OCI-LY3 (cell line): ENCODE results near the gene PROS1.

Experiments used
- H2AFZ ChIP-seq: fragments of 200-600, 300-600 bp; shearing (Covaris generic); 2 replicates; pipeline ENCODE4 v1.6.0; 2014; ENCODE audit warnings: antibody characterized with exemption, low read depth, low read length
- H3K27ac ChIP-seq: fragments of 200-600, 300-600 bp; sonication (generic); 2 replicates; pipeline ENCODE4 v1.5.1; 2014; ENCODE audit warnings: mild to moderate bottlenecking, low read length, moderate library complexity, mixed read lengths
- H3K27me3 ChIP-seq: fragments of 200-600, 300-600 bp; sonication (generic); 2 replicates; pipeline ENCODE4 v1.6.1; 2014; ENCODE audit warnings: low read depth, low read length, mixed read lengths
- H3K36me3 ChIP-seq: fragments of 200-600, 300-600 bp; sonication (generic); replicated peaks from 2 replicates; pipeline ENCODE3; 2014; ENCODE audit warnings: low read depth, low read length, mixed read lengths
- H3K4me1 ChIP-seq: fragments of 300-600, 200-600 bp; sonication (generic); 2 replicates; pipeline ENCODE4 v1.6.1; 2014; ENCODE audit warnings: low read length, mixed read lengths
- H3K4me2 ChIP-seq: fragments of 200-600, 300-600 bp; sonication (generic); 2 replicates; pipeline ENCODE4 v1.6.1; 2014; ENCODE audit warnings: low read length, mixed read lengths
- H3K4me3 ChIP-seq: fragments of 300-600, 200-600 bp; sonication (generic); 2 replicates; pipeline ENCODE4 v1.5.1; 2014; ENCODE audit warnings: antibody characterized with exemption, mild to moderate bottlenecking, low read length, moderate library complexity
- H3K79me2 ChIP-seq: fragments of 300-600, 200-600 bp; shearing (Covaris generic); 2 replicates; pipeline ENCODE4 v1.6.1; 2014; ENCODE audit warnings: mild to moderate bottlenecking, low read length, mixed read lengths
- H3K9ac ChIP-seq: fragments of 300-600, 200-600 bp; shearing (Covaris generic); 2 replicates; pipeline ENCODE4 v1.6.0; 2014; ENCODE audit warnings: mild to moderate bottlenecking, low read length, moderate library complexity
- H3K9me3 ChIP-seq: fragments of 200-600, 300-600 bp; shearing (Covaris generic); 2 replicates; pipeline ENCODE4 v1.6.1; 2014; ENCODE audit warnings: low read length, mixed read lengths; ENCODE audit not compliant: insufficient read depth
- H4K20me1 ChIP-seq: fragments of 200-600, 300-600 bp; sonication (generic); 2 replicates; pipeline ENCODE4 v1.6.1; 2016; ENCODE audit warnings: low read length, mixed read lengths; ENCODE audit not compliant: insufficient read depth
- CTCF ChIP-seq: fragments of 200-600, 300-600 bp; sonication (generic); IDR thresholded peaks from 2 replicates; pipeline ENCODE4 v1.5.1; 2014; ENCODE audit warnings: antibody characterized with exemption, low read length, low read depth
- EZH2phosphoT487 ChIP-seq: fragments of 200-600 bp; shearing (Covaris generic); IDR thresholded peaks from 2 replicates; pipeline ENCODE4 v1.6.1; 2018; ENCODE audit warnings: antibody characterized with exemption, mixed run types, low read depth

The PROS1 gene

GRCh38 chr3:93936549-93936948 is 37.1 kb downstream of the PROS1 start:
- Histone ChIP-seq H3K36me3 (no peaks in the 10 kb centered on the region), H3K4me1 (no peaks in the 10 kb centered on the region)

GRCh38 chr3:93934366-93935046 is 39.2 kb downstream of the PROS1 start:
- H3K27ac ChIP-seq: no peak overlapping the region
- no peaks in the 10 kb centered on the region for H3K79me2 ChIP-seq
- H3K27me3 ChIP-seq: no peaks in the 10 kb centered on the region
- H3K9me3 ChIP-seq: no peaks in the 10 kb centered on the region
- no peak overlapping the region for H3K4me2 ChIP-seq
- no peak for TF ChIP-seq CTCF
- TF ChIP-seq EZH2phosphoT487: no peak
- H3K4me3 ChIP-seq: no peak overlapping the region
- no peak overlapping the region for H3K9ac ChIP-seq
- H3K4me1 ChIP-seq: no peaks in the 10 kb centered on the region
- H3K36me3 ChIP-seq: no peaks in the 10 kb centered on the region
- no peaks in the 10 kb centered on the region for H4K20me1 ChIP-seq
- H2AFZ ChIP-seq: no peak overlapping the region

More at GRCh38 chr3:93936549-93936948, 37.1 kb downstream of the PROS1 start:
- H3K79me2 ChIP-seq: no peaks in the 10 kb centered on the region
- no peak overlapping the region for H3K27ac ChIP-seq
- H3K4me2 ChIP-seq: no peak overlapping the region
- H3K4me3 ChIP-seq: no peak overlapping the region
- no peak overlapping the region for H3K9ac ChIP-seq
- H4K20me1 ChIP-seq: no peaks in the 10 kb centered on the region
- no peaks in the 10 kb centered on the region for H3K27me3 ChIP-seq
- TF ChIP-seq CTCF (no peak), EZH2phosphoT487 (no peak)
- no peak overlapping the region for H2AFZ ChIP-seq
- H3K9me3 ChIP-seq: no peaks in the 10 kb centered on the region

GRCh38 chr3:93931597-93932229 is 42.0 kb downstream of the PROS1 start:
- no peaks in the 10 kb centered on the region for H3K36me3 ChIP-seq
- no peaks in the 10 kb centered on the region for H3K9me3 ChIP-seq
- H3K79me2 ChIP-seq: no peaks in the 10 kb centered on the region
- no peak overlapping the region for H2AFZ ChIP-seq
- no peak for TF ChIP-seq EZH2phosphoT487
- no peak for TF ChIP-seq CTCF
- H3K4me3 ChIP-seq: no peak overlapping the region
- H3K4me2 ChIP-seq: no peak overlapping the region
- no peaks in the 10 kb centered on the region for H3K4me1 ChIP-seq
- no peak overlapping the region for H3K27ac ChIP-seq
- H4K20me1 ChIP-seq: no peaks in the 10 kb centered on the region
- no peak overlapping the region for H3K9ac ChIP-seq
- no peaks in the 10 kb centered on the region for H3K27me3 ChIP-seq

GRCh38 chr3:93930041-93930440 is 43.7 kb downstream of the PROS1 start:
- Histone ChIP-seq H3K4me3 (no peak overlapping the region), H3K4me1 (no peaks in the 10 kb centered on the region), H4K20me1 (no peaks in the 10 kb centered on the region), H3K27ac (no peak overlapping the region), H3K9ac (no peak overlapping the region), H3K27me3 (no peaks in the 10 kb centered on the region), H3K9me3 (no peaks in the 10 kb centered on the region), H3K79me2 (no peaks in the 10 kb centered on the region), H3K4me2 (no peak overlapping the region), H2AFZ (no peak overlapping the region), H3K36me3 (no peaks in the 10 kb centered on the region)
- TF ChIP-seq EZH2phosphoT487 (no peak), CTCF (no peak)
